HepG2 (cell line): Measurements from ENCODE around the gene REP15. TPM values are rescaled to one million over a fixed set of nuclear protein-coding genes. Genes with fewer than 3 reads are reported as not detected.
A peak's percentile ranks its signal among the peaks of the same experiment; 100 is the strongest.

Experiments
- ATM ChIP-seq: fragments of 450-650 bp; IDR thresholded peaks from 2 replicates; pipeline ENCODE4 v1.7.1; 2017; ENCODE audit warnings: mild to moderate bottlenecking, borderline replicate concordance
- DNMT1 ChIP-seq: sonication (generic); formaldehyde crosslinking; IDR thresholded peaks from 2 replicates; pipeline ENCODE4 v1.5.1; 2020; ENCODE audit warnings: mild to moderate bottlenecking, missing genetic modification reagents
- ESRRA ChIP-seq: sonication (generic); formaldehyde crosslinking; IDR thresholded peaks from 2 replicates; pipeline ENCODE4 v1.5.1; 2020; ENCODE audit warnings: mild to moderate bottlenecking, low read depth, missing genetic modification reagents
- FIP1L1 ChIP-seq: fragments of 200-400 bp; formaldehyde crosslinking; IDR thresholded peaks from 2 replicates; pipeline ENCODE4 v1.6.1; 2018; ENCODE audit warnings: low read depth, mild to moderate bottlenecking, low read length, moderate library complexity, borderline replicate concordance; ENCODE audit not compliant: insufficient read depth
- FOXC1 ChIP-seq: sonication (generic); formaldehyde crosslinking; IDR thresholded peaks from 2 replicates; pipeline ENCODE4 v1.8.0; 2022; ENCODE audit warnings: mild to moderate bottlenecking, missing genetic modification reagents, borderline replicate concordance
- HDAC6 ChIP-seq: fragments of 200-600 bp; sonication (generic); IDR thresholded peaks from 2 replicates; pipeline ENCODE4 v1.7.0; 2017; ENCODE audit warnings: mild to moderate bottlenecking, antibody characterized with exemption, low read length, low read depth
- KDM2A ChIP-seq: sonication (generic); formaldehyde crosslinking; IDR thresholded peaks from 2 replicates; pipeline ENCODE4 v1.4.0; 2020; ENCODE audit warnings: low read depth, missing genetic modification reagents, borderline replicate concordance
- KMT2A ChIP-seq: sonication (generic); formaldehyde crosslinking; IDR thresholded peaks from 2 replicates; pipeline ENCODE4 v1.4.0; 2020; ENCODE audit warnings: missing genetic modification reagents
- NR2C2 ChIP-seq: sonication (generic); formaldehyde crosslinking; IDR thresholded peaks from 2 replicates; pipeline ENCODE4 v1.4.0; 2020; ENCODE audit warnings: missing genetic modification reagents, mild to moderate bottlenecking, moderate library complexity, borderline replicate concordance
- PAWR ChIP-seq: sonication (generic); formaldehyde crosslinking; IDR thresholded peaks from 2 replicates; pipeline ENCODE4 v1.4.0; 2020; ENCODE audit warnings: missing genetic modification reagents, mild to moderate bottlenecking, borderline replicate concordance
- RARA ChIP-seq: IDR thresholded peaks from 2 replicates; pipeline ENCODE4 v1.6.1; 2016; ENCODE audit warnings: missing genetic modification reagents, missing compliant biosample characterization
- RERE ChIP-seq: IDR thresholded peaks from 2 replicates; pipeline ENCODE4 v1.6.1; 2016; ENCODE audit warnings: low read depth, missing genetic modification reagents, missing compliant biosample characterization
- SALL1 ChIP-seq: sonication (generic); formaldehyde crosslinking; IDR thresholded peaks from 2 replicates; pipeline ENCODE4 v1.8.0; 2022; ENCODE audit warnings: mild to moderate bottlenecking, missing genetic modification reagents
- TMF1 ChIP-seq: sonication (generic); formaldehyde crosslinking; IDR thresholded peaks from 2 replicates; pipeline ENCODE4 v1.8.1; 2022; ENCODE audit warnings: low read depth, missing genetic modification reagents
- ZBTB20 ChIP-seq: sonication (generic); formaldehyde crosslinking; IDR thresholded peaks from 2 replicates; pipeline ENCODE4 v1.8.1; 2023; ENCODE audit warnings: missing genetic modification reagents, low read depth, mild to moderate bottlenecking, borderline replicate concordance
- ZIK1 ChIP-seq: sonication (generic); formaldehyde crosslinking; IDR thresholded peaks from 2 replicates; pipeline ENCODE4 v1.5.0; 2020; ENCODE audit warnings: mild to moderate bottlenecking, low read depth, missing genetic modification reagents, borderline replicate concordance
- ZNF382 ChIP-seq: sonication (generic); formaldehyde crosslinking; IDR thresholded peaks from 2 replicates; pipeline ENCODE4 v1.5.0; 2020; ENCODE audit warnings: missing genetic modification reagents, mild to moderate bottlenecking, borderline replicate concordance
- ZNF432 ChIP-seq: sonication (generic); formaldehyde crosslinking; IDR thresholded peaks from 2 replicates; pipeline ENCODE4 v1.5.0; 2020; ENCODE audit warnings: missing genetic modification reagents, mild to moderate bottlenecking, borderline replicate concordance
- ZNF550 ChIP-seq: sonication (generic); formaldehyde crosslinking; IDR thresholded peaks from 2 replicates; pipeline ENCODE4 v1.4.0; 2020; ENCODE audit warnings: mild to moderate bottlenecking, missing genetic modification reagents, borderline replicate concordance
- ZNF569 ChIP-seq: sonication (generic); formaldehyde crosslinking; IDR thresholded peaks from 2 replicates; pipeline ENCODE4 v1.5.0; 2020; ENCODE audit warnings: mild to moderate bottlenecking, missing genetic modification reagents, moderate library complexity, borderline replicate concordance
- ZNF616 ChIP-seq: sonication (generic); formaldehyde crosslinking; IDR thresholded peaks from 2 replicates; pipeline ENCODE4 v1.5.0; 2020; ENCODE audit warnings: low read depth, mild to moderate bottlenecking, missing genetic modification reagents
- ZNF746 ChIP-seq: sonication (generic); formaldehyde crosslinking; IDR thresholded peaks from 2 replicates; pipeline ENCODE4 v1.8.0; 2022; ENCODE audit warnings: mild to moderate bottlenecking, missing genetic modification reagents
- polyA plus RNA-seq, 8 experiments: library from polyadenylated mRNA; depleted of rRNA in 3 of 8; stranded (reverse) in 7 of 8; unstranded in 1 of 8; fragments of >200 nt; fragmentation: Illumina TruSeq in 4 of 8; extraction: Trizol in 4 of 8; gene quantifications; 2 replicates each; pipeline versions ENCODE4 v1.2.1 to v1.2.3, GENCODE V29; 2011 to 2016; ENCODE audit warnings: low read depth in 4 of 8, missing spikeins in 1 of 8, mixed read lengths in 1 of 8; ENCODE audit not compliant: insufficient read depth in 1 of 8
- total RNA-seq, 5 experiments: library from RNA; depleted of rRNA; stranded (reverse); fragments of >200 nt; fragmentation: Illumina TruSeq; extraction: Trizol; gene quantifications; 2 replicates each; pipeline ENCODE4 v1.2.3, GENCODE V29; 2016; ENCODE audit warnings: low read depth in 1 of 5
- TF ChIP-seq, protein P1 (sequence below): sonication (generic); formaldehyde crosslinking; IDR thresholded peaks from 2 replicates; pipeline ENCODE4 v1.5.1; 2020; ENCODE audit warnings: mild to moderate bottlenecking, moderate library complexity, missing genetic modification reagents

REP15 gene
- total and polyA plus RNA-seq, 2 of the 13 experiments (the other 11 are each of a cell fraction or from before 2014, with no cell fraction given) = 0.12 to 0.64 TPM

DNA sequence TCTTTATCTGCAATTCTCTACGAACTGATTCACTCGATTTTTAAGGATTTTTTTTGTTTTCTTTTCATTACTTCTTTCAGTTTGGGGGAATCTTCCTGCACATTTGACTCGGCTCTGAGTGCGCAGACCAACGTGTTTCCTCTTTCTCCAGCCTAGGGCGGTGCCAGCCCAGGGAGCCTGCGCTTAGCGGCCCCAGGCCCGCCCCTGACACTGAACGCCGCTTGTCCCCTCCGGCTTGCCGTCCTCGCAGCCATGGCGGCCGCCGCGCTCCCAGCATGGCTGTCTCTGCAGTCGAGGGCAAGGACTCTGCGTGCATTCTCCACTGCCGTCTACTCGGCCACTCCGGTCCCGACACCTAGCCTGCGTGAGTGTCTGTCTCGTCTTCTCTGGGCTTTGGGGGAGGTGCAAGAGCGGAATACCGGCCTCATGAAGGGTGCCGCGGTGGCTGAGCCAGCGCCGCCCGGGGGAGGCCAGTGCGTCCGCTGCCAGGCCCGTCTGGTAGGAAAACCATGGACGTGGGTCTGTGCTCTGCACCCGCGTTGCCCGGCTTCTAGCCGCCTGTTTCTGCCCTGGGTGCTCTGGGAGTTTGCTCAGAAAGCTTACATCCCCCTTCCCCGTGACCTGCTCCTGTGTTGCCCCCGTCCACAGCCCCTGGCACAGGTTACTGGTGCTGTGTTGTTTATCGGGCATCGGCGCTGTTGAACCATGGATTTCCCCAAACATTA, 14.5 kb downstream of the REP15 start, which contains the start of gene MRPS35 (continued):
- TF ChIP-seq RERE (CRISPR knock-in tag) (peak; percentile 67), RARA (peak; percentile 63), HDAC6 (no peak), ESRRA (CRISPR knock-in tag) (peak; percentile 80), TMF1 (CRISPR knock-in tag) (peak; percentile 72; the same call in 1 of the 2 replicates), KDM2A (CRISPR knock-in tag) (peak; percentile 96), NR2C2 (peak; percentile 45; the same call in 1 of the 2 replicates), ZNF432 (no peak), KMT2A (CRISPR knock-in tag) (peak; percentile 94), ZNF550 (CRISPR knock-in tag) (0 out of 2 replicates have a peak, but pooled peaks have one; percentile 11), ZNF746 (CRISPR knock-in tag) (0 out of 2 replicates have a peak, but pooled peaks have one; percentile 60), ZNF382 (CRISPR knock-in tag) (no peak), FIP1L1 (peak; percentile 39; the same call in 1 of the 2 replicates), ZNF616 (peak; percentile 75), ZNF569 (CRISPR knock-in tag) (no peak), PAWR (CRISPR knock-in tag) (no peak), ATM (no peak), ZBTB20 (no peak; the same call in 1 of the 2 replicates), DNMT1 (CRISPR knock-in tag) (no peak), SALL1 (CRISPR knock-in tag) (peak; percentile 96), FOXC1 (peak; percentile 98), ZIK1 (CRISPR knock-in tag) (peak; percentile 57; the same call in 1 of the 2 replicates)
- TF ChIP-seq, protein P1, sequence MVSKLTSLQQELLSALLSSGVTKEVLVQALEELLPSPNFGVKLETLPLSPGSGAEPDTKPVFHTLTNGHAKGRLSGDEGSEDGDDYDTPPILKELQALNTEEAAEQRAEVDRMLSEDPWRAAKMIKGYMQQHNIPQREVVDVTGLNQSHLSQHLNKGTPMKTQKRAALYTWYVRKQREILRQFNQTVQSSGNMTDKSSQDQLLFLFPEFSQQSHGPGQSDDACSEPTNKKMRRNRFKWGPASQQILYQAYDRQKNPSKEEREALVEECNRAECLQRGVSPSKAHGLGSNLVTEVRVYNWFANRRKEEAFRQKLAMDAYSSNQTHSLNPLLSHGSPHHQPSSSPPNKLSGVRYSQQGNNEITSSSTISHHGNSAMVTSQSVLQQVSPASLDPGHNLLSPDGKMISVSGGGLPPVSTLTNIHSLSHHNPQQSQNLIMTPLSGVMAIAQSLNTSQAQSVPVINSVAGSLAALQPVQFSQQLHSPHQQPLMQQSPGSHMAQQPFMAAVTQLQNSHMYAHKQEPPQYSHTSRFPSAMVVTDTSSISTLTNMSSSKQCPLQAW (CRISPR knock-in tag) = peak; percentile 45
